OCI-M2 (cell line): Measurements from ENCODE around the gene PPP1R37.
"Not testable (repeated sequence)": the region's sequence is repeated elsewhere in the genome, so short reads cannot be mapped to it uniquely, and the experiment has no call there.

ENCODE experiments used
- DNase-seq: peaks from one replicate; lab custom pipeline; 2025; ENCODE audit not compliant: unreplicated experiment; lab: John Stamatoyannopoulos, UW

The PPP1R37 gene

DNA sequence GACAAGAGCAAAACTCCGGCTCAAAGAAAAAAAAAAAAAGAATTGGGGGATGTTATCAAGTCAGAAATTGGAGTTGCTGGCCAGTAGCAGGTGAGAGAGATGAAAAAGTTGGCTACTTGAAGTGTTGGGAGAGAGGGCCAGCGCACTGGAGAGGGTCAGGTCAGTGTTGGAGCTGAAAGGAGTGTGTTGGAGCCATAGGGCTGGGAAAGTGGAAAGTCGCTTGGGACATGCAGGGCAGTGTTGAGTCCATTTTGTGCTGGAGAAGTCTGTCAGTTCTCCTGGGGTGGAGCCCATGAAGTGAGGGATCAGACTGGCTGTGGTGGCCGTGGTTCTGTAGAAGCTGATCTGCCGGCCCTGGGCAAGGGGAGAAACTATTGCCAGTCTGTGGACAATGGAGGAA lies 1.7 kb downstream of the PPP1R37 start:
- no peak for DNase-seq

DNA sequence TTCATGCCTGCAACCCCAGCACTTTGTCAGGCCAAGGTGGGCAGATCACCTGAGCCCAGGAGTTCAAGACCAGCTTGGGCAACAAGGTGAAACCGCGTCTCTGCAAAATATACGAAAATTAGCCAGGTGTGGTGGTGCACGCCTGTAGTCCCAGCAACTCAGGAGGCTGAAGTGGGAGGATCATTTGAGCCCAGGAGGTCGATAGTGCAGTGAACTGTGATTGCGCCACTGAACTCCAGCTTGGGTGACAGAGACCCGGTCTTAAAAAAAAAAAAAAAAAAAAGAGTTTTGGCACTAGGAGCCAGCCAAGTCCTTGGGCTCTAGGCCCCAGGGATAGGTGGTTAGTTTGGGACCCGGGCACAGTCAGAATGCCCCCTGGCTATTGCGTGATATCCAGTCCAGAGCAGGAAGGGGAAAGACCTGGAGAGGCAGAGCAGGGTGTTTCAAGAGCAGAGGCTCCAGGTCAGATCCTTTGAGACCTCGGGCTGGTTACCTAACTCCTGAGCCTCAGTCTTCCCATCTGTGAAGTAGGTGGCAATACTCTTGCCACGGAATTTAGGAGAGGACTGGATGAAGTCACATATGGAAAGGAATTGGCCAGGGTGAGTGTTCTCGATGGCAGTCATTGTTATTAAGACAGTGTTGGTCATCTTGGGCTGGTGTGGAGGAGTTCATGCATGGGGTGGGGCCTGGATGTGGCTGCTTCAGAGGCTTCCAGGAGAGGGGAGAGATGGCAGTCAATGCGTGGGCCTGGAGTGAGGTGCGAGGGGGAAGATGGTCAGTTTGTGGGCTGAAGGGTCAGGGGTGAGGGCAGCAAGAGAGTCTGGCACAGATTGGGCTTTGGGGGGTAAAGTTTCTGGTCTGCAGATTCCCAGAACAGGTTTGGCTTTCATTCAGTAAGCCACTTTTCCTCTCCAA lies 2.8 kb downstream of the PPP1R37 start:
- DNase-seq, result no peak

DNA sequence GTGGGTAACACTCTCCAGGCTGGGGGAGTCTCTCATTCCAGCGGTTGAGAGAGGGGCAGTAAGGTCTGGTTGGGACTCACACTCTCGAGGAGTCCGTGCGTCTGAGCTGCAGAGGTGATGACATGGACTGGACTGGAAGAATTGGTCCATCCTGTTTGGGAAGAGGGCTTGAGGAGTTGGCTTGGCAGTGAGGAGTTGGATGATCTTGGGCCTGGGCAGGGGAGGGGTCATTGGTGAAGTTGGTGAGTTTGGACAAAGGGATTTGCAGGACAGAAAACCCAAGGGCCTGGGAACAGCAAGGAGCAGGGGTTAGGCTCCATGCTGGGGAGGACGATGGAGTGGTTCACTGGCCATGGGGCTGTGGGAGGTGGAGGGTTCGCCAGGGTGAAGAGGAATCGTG lies 3.7 kb downstream of the PPP1R37 start:
- DNase-seq, result no peak

DNA sequence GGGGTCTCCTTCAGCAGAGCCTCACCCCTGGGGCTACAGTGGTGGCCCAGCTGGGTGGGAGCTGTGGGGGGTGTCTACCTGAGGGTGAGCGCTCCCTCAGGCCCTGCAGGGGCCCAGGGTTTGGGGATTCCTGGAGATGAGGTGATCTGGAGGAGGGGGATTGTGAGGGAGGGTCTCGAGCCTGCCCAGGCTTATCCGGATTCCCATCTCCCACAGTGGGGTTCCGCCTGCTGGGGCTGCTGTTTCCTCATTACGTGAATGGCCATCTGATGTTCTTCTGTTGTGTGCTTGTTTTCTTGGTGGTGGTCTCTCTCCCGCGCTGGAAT lies 4.4 kb downstream of the PPP1R37 start:
- DNase-seq, result no peak

DNA sequence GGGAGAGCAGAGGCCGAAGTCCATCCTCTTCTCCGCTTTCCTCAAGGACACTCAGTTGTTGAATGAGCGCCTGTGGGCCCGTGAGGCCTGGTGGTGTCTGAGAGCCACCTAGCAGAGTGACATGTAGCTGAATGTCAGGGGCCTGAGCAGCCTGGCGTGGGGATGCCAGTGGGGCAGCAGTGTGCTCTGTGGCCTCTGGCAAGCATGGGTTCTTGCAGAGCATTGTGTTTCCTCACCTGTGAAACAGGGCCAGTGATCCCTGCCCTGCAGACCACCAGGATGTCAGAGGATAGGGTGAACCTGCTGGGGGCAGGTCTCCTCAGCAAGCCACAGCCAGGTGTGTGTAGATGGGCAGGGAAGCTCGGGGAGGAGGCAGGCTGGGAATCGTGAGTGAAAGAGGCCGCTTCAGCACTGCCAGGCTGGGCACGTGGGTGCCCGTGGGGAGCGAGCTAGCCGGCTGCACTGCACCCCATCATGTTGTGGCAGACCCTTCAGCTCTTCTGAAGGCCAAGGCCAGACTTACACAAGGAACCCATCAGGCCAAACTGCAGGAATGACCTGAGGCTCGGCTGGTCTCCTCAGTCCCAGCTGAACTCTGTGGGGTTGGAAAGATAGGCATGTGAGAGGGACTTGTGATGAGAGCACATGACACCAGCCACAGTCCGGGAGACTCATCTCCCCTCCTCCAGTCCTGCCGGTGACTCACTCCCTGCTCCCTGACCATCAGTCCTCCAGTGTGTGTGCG lies 5.0 kb downstream of the PPP1R37 start:
- peak; percentile 28 for DNase-seq

DNA sequence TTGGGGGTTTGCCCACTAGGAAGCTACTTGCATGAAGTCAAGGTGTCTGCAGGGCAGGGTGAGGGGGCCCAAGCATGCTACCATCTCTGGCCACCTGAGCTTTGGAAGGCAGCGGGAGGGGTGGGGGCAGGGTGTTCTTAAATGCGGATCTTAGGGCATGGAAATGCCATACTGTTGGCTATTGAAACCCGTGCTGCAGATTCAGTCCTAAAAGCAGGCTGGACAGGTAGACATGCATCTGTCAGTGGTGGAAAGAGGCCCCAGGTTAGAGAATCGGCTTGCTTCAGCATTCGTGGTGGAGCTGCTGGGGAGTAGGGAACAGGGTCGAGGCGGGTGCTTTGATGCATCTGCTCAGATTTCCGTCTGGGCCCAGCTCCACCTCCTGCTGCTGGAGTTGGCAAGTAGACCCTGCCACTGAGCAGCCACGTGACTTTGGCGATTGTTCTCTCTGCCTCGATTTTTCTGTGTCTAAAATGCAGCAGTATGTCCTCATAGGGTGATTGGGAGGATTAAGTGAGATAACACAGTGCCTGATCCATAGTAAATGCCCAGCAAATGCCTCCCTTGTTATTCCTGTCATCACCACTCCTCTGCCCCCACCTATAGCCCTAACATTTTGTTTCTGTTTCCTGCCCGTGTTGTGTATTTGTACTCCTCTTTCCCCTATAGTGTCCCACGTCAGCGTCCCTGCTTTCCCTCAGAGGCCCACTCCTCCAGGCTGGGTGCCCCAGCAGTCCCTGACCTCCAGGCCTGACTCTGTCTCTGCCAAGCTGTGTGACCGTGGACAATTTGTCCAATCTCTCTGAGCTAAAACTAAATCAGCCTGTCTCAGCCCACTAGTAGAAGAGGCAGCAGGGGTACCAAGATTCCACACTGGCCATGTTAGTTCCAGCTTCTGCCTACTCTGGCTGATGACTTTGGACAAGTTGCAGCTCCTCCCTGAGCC lies 5.8 kb downstream of the PPP1R37 start:
- no peak for DNase-seq

DNA sequence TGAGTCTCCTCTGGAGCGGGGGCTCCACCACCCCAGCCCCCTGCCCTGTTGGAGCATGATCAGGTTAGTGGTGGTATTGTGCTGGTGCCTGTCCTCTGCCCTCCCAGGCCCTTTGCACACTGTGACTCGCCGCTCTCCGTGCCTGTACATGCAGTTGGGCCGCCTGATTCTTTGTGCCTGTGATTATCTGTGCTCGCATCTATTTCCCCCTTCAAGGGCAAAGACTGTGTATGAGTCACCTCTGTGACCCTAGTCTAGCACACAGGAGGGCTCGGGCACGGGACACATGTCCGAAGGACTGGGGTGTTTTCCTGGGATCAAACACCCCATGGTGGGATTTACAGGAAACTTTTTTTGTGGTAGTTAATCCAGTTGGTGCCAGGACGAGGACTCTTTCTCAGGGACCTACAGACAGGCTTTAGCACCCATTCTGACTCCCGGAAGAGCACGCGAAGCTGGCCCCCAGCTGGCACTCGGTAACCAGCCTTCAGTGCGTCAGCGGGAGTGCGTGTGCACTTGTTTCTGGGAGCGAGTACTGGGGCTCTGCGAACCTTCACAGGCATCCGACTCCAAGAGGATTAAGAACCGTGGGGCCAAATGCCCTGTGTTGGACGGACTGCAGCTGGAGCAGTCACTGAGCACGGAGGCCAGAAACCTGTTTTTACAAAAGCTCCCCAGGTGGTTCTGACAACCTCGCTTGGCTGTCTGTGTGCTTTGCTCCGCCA lies 6.7 kb downstream of the PPP1R37 start:
- DNase-seq, result no peak

DNA sequence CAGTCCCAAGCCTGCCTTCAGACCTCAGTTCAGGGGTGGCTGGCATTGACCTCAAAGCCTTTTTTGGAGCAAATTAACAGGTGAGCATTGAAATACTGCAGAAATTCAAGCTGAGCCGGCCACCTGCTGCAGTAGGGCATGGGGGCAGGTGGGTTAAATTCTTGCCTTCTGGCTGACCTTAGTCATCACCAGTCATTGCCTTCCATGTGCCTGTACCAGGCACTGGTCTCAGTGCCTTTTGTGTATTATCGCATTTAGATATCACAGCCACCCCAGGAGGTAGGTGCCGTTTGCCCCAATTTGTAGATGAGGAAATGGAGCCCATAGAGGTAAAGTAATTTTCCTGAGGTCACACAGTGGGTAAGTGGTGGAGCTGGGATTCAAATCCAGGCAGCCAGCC lies 7.2 kb downstream of the PPP1R37 start:
- no peak for DNase-seq

DNA sequence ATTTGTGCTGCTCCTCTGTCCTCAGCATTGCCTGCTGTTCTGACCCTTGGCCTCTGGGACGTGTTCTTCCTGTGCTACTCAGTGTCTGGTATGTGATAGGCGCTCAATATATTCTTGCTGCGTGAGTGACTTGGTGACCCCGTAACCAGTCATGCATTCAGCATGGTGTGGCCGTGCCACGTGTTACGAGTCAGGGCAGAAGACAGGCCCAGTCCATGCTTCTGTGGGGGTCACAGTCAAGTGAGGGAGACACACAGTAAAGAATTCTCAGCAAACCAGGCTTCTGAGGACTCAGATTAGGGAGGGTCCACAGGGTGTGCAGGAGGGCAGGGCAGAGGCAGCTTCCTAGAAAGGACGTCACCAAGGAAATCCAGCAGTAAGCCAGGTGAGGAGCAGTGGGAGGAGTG lies 7.9 kb downstream of the PPP1R37 start:
- DNase-seq, result no peak

DNA sequence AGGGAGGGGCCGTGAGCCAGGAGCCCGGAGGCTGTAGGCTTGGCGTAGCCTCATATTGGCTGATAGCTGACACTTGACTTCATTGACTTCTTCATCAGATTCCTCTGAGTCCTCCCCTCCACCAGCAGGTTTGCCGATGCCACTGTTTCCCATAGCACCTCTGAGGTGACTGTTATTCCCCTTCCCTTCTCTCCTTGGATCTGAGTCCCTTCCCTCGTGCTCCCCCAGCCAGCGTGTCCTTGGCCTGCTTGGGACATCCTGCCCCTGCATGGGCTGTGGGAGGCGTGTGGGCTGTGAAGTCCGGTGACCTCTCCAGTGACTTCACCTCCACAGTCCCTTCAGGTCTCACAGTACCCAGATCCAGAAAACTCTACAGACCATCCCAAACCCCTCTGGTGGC lies 8.8 kb downstream of the PPP1R37 start:
- DNase-seq, result no peak

DNA sequence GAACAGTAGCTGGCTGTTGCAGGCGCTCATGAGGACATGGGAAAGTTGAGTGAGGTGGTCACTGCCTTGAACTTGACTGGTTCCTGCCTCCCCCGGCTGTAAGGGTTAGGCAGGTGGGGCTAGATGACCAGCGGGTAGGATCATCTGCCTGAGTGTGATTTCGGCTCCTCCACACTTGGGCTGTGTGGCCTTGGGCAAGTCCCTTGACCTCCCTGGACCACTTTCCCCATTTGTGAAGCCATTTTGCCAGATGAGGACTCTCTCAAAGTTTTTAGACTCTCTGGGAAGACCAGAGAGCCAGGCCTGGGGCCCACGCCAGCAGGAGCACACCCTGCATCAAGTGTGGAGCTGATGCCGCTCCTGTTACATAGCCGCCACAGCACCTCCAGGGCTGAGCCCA lies 9.5 kb downstream of the PPP1R37 start:
- no peak for DNase-seq

DNA sequence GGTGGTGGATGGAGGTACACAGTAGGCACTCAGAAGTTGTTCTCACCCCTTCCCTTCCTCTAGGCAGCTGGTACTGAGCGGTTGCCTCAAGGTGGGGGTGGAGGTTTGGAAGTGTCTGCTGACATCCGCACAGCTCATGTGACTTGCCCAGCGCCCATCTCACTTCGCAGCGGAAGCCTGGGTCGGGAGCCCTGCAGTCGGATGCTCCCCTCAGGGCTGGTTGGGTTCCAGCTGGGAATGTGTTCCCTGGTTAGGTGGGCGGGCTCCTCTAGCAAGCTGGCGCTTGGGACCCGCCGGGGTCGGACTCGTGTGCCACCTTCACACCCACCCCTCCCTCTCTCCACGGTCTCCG lies 10.2 kb downstream of the PPP1R37 start:
- no peak for DNase-seq

DNA sequence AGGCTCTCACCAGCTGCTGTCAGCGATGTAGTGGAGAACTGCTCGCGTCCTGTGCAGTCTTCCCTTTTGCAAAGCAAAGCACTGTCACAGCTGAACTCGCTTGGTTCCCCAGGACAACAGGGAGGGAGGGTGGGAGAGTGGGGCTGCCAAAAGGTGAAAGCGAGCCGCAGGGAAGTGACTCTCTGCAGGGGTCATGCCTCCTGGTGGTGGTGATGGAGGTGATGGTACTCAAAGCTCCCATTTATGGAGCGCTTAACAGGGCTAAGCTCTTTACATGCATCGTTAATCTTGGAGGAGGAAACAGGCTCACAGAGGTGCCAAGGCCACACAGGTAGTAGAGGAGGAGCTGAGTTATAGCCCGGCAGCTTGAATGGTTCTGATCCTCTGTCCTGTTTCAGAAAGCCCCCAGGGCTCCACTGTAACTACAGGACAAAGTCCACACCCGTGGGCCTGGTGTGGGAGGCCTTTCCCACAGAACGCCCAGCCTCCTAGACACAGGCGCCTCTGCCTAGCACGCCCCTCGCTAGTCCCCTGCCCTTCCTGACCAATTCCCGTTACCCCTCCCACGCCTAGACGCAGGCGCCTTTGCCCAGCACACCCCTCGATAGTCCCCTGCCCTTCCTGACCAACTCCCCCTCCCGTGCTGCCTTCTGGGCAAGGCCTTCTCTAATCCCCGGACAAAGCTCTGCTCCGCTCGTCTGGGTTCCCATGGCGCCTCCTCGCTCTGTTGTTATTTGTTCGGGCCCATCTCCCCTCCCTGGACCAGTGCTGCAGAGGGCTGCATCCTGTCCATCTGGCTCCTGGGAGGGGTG lies 10.7 kb downstream of the PPP1R37 start:
- DNase-seq, result no peak

DNA sequence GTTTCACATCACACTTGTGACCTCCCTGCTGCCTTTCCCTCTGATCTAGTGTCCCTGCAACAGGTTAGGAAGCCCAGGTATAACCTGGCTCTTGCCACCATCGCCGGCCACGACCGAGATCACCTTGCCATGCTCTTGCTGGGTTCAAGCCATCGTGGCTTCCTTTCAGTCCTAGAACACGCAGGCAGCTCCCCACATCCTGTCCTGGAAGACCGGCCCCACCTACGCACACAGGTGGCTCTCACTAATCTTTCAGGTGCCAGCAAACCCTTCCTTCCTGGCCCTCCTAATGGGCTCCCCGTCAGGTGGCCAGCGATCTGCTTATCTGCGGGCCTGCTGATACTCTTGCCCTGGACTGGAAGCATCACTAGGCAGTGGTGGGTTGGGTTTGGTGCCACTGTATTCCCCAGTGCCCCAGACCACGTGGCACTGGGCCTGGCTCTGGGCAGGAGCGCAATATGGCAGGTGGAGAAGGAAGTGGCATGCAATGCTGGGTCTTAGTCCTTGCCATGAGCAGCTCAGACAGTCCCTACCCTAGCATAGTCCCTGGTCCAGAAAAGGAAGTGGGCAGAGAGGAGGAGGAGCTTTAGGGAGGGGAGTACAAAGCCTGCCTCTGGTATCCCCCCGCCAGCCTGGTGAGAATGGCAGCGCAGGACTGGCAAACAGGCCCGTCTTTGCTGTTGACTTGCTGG lies 11.8 kb downstream of the PPP1R37 start:
- no peak for DNase-seq

DNA sequence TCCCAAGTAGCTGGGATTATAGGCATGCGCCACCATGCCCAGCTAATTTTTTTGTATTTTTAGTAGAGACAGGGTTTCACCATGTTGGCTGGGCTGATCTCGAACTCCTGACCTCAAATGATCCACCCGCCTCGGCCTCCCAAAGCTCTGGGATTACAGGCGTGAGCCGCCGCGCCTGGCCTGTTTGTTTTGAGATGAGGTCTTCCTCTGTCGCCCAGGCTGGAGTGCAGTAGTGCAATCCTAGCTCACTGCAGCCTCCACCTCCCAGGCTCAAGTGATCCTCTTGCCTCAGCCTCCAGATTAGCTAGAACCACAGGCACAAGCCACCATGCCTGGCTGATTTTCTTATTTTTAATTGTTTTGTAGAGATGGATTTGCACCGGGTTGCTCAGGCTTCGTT lies 13.4 kb downstream of the PPP1R37 start:
- not testable (repeated sequence) for DNase-seq

DNA sequence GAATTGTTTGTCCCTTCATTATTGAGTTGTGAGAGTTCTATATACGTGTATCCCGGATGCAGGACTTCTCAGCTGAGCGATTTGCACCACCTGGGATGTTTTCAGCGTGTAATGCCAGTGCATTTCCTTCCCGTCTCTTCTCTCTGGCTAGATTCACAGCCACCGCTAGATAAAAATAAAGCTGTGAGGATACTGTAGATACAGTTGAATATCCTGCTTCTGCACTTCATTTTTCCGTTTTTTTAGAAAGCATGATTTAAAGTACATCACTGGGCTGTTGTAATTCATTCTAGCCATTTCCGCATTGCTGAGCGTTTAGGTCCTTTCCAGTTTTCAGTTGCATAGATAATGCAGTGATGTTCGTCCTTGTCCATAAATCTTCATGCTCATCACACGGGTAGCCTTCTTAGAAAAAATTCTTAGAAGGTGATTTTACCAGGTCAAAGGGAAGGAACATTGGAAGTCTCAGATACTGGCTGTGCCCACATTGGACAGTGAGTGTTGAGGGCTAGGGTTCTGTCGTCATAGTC lies 14.7 kb downstream of the PPP1R37 start:
- DNase-seq, result no peak

DNA sequence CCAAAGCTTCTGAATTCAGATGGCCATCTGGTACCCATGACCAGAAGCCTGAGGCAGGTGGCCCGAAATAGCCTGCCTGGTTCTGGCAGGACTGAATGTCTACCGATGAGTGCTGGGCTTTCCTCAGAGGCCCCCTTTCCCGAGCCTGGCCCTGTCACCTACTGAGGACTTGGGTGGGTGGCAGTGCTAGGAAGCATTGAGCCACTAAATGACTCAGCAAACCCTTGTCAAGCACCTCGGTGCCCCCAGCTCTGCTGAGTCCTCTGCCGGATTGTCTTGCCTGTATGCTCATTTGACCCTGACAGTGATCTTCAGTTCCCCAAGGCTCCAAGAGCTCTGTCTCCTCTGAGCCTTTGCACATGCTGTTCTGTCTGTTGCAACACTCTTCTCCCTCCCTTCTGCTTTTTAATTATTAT lies 17.9 kb downstream of the PPP1R37 start:
- no peak for DNase-seq

DNA sequence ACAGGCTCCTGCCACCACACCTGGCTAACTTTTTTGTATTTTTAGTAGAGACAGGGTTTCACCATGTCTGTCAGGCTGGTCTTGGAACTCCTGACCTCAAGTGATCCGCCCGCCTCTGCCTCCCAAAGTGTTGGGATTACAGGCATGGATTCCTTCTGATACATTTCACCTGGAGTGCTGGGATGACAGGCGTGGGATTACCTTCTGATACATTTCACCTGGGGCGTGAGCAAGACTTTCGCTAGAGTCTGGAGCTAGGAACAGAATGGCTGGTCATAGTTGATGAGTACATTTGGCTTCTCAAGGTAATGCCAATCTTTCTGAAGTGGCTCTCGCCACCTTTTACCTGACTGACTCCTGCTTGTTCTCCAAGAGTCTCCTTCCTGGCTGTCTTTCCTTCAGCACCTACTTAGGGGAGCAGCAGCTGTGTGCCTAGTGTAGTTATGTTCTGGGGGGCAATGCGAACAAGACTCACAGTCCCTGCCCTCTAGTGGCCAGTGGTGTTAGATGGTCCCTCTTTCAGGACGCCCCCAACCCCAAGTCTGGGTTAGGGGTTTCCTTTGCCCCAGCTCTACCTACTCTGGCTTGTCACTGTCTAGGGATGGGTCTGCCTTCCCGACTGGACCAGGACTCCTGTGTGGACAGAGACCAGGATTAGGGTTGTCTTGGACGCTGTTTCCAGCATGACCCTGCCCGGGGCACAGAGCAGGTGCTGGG lies 19.3 kb downstream of the PPP1R37 start:
- no peak for DNase-seq
